Peyer's patch (tissue), 4 donors: ENCODE data around the gene TPM2.

Source experiments
- CTCF ChIP-seq, 6 experiments: fragments of 450-650 bp in 4 of 6; fragments of 200-600 bp in 2 of 6; sonication (generic) in 1 of 6; IDR thresholded peaks; one replicate each; pipeline ENCODE4 v1.5.1; 2017 to 2019; ENCODE audit warnings: antibody characterized with exemption in 6 of 6, mild to moderate bottlenecking in 3 of 6, moderate library complexity in 1 of 6
- POLR2A ChIP-seq, 2 donors: fragments of 450-650 bp; IDR thresholded peaks; one replicate each; pipeline ENCODE4 v1.5.1; 2017; ENCODE audit warnings: antibody characterized with exemption in 2 of 2, mild to moderate bottlenecking in 2 of 2, moderate library complexity in 2 of 2

GRCh38 chr9:35649431-35650340 is 40.0 kb downstream of the TPM2 start:
- no peak for TF ChIP-seq CTCF (IDR thresholded peaks at IDR 0.05)
- TF ChIP-seq POLR2A (IDR thresholded peaks at IDR 0.05): no peak
